ENCODE measurements around the gene RMP24.

GRCh38 chr18:35998967-35999366 is 26.5 kb downstream of the RMP24 start:
- peak in 2 of 11 experiments; percentile 10 to 23 for TF ChIP-seq CTCF (IDR thresholded peaks at IDR 0.05 in 8 of 11, conservative IDR thresholded peaks at IDR 0.05 in 3 of 11)
- no peak for TF ChIP-seq POLR2AphosphoS5 (IDR thresholded peaks at IDR 0.05)

Measured in spleen (tissue), 7 donors.